Lower lobe of right lung (tissue), 2 donors: ENCODE results near the gene SBF1. TPM values are rescaled to one million over a fixed set of nuclear protein-coding genes. Genes with fewer than 3 reads are reported as not detected.
"Not testable (repeated sequence)": the region's sequence is repeated elsewhere in the genome, so short reads cannot be mapped to it uniquely, and the experiment has no call there.

Experiments used
- ATAC-seq, 2 donors: fragments of 200-7000 bp; cut with Tn5 transposase; one replicate each; pipeline ENCODE4 v1.9.1; 2020 to 2022; ENCODE audit warnings: mild to moderate bottlenecking in 2 of 2, moderate library complexity in 2 of 2
- DNase-seq: peaks from one replicate; pipeline ENCODE4 v3.0.0-alpha.2; 2020
- H3K27ac ChIP-seq: fragments of 200-600 bp; one replicate; pipeline ENCODE4 v1.8.0; 2022
- H3K27me3 ChIP-seq: fragments of 200-600 bp; one replicate; pipeline ENCODE4 v1.8.0; 2022; ENCODE audit warnings: low read depth
- H3K36me3 ChIP-seq: fragments of 200-600 bp; one replicate; pipeline ENCODE4 v1.8.0; 2022; ENCODE audit warnings: mild to moderate bottlenecking
- H3K4me1 ChIP-seq: fragments of 200-600 bp; one replicate; pipeline ENCODE4 v1.8.0; 2022
- H3K4me3 ChIP-seq: fragments of 200-600 bp; one replicate; pipeline ENCODE4 v1.8.0; 2022; ENCODE audit warnings: mild to moderate bottlenecking
- H3K9me3 ChIP-seq: fragments of 200-600 bp; one replicate; pipeline ENCODE4 v1.8.0; 2022
- intact Hi-C: fragments of 100-400 bp; cut with DNase I; formaldehyde crosslinking; loops from one replicate; pipeline ENCODE4 v1.11.0; 2022
- total RNA-seq: library from RNA; stranded (reverse); fragmentation: NEBNext Ultra II Directional; extraction: Animal tissue kit (Norgen Biotek cat#: 25700); gene quantifications from one replicate; pipeline ENCODE4 v1.2.1, GENCODE V29; 2021
- TF ChIP-seq, protein P1 (sequence below): fragments of 200-600 bp; IDR thresholded peaks from one replicate; pipeline ENCODE4 v1.8.0; 2022; ENCODE audit warnings: antibody characterized with exemption, mild to moderate bottlenecking
- donor health status: DM: no; HTN: yes; CAD: no; lungs with severe emphysema.

The SBF1 gene
- total RNA-seq, 1 donor from 2014 or later = 59.0 TPM

- H3K9me3 ChIP-seq = no peaks in the 10 kb centered on the region
- no peak overlapping the region for H3K4me3 ChIP-seq
- ATAC-seq (peak in 1 of 2 donors; percentile 12), DNase-seq (no peak)
- peak overlapping the region; percentile 66 for H3K27ac ChIP-seq
- intact Hi-C loops = no loop called here
- no peaks in the 10 kb centered on the region for H3K27me3 ChIP-seq
- TF ChIP-seq, protein P1, sequence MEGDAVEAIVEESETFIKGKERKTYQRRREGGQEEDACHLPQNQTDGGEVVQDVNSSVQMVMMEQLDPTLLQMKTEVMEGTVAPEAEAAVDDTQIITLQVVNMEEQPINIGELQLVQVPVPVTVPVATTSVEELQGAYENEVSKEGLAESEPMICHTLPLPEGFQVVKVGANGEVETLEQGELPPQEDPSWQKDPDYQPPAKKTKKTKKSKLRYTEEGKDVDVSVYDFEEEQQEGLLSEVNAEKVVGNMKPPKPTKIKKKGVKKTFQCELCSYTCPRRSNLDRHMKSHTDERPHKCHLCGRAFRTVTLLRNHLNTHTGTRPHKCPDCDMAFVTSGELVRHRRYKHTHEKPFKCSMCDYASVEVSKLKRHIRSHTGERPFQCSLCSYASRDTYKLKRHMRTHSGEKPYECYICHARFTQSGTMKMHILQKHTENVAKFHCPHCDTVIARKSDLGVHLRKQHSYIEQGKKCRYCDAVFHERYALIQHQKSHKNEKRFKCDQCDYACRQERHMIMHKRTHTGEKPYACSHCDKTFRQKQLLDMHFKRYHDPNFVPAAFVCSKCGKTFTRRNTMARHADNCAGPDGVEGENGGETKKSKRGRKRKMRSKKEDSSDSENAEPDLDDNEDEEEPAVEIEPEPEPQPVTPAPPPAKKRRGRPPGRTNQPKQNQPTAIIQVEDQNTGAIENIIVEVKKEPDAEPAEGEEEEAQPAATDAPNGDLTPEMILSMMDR = no peak
- peaks cover 37% of the 10 kb centered on the region for H3K4me1 ChIP-seq
- peaks cover 59% of the 10 kb centered on the region for H3K36me3 ChIP-seq
Measured at GRCh38 chr22:50398831-50399648, 75.8 kb downstream of the SBF1 start.

- peaks cover 22% of the 10 kb centered on the region for H3K4me1 ChIP-seq
- H3K27me3 ChIP-seq, DNase-seq, H3K27ac ChIP-seq, ATAC-seq, intact Hi-C loops, H3K9me3 ChIP-seq, H3K4me3 ChIP-seq: not testable (repeated sequence)
- peaks cover 58% of the 10 kb centered on the region for H3K36me3 ChIP-seq
Measured at GRCh38 chr22:50397371-50398060, 77.3 kb downstream of the SBF1 start.

- no peak for DNase-seq
- no peak for ATAC-seq
- Histone ChIP-seq H3K4me3 (no peak overlapping the region), H3K36me3 (peaks cover 58% of the 10 kb centered on the region), H3K27me3 (no peaks in the 10 kb centered on the region), H3K27ac (no peak overlapping the region), H3K4me1 (peaks cover 21% of the 10 kb centered on the region), H3K9me3 (no peaks in the 10 kb centered on the region)
- TF ChIP-seq, protein P1 = no peak
- intact Hi-C loops = no loop called here
Measured at GRCh38 chr22:50396751-50397370, 78.0 kb downstream of the SBF1 start.

Other genes with a start within 250 kb of the SBF1 start
- 48.5 TPM for gene TUBGCP6, start 230.0 kb downstream of the SBF1 start, total RNA-seq
- 47.9 TPM for gene HDAC10, start 223.8 kb downstream of the SBF1 start, total RNA-seq
- gene MAPK12, start 213.4 kb downstream of the SBF1 start, total RNA-seq = 11.9 TPM
- 13.1 TPM for gene MAPK11, start 204.7 kb downstream of the SBF1 start, total RNA-seq
- 256 TPM for gene PLXNB2, start 167.4 kb downstream of the SBF1 start, total RNA-seq
- 14.4 TPM for gene DENND6B, start 148.0 kb downstream of the SBF1 start, total RNA-seq
- gene PPP6R2, start 131.7 kb downstream of the SBF1 start, total RNA-seq = 52.5 TPM
- 1.5 TPM for gene ADM2, start 6.5 kb upstream of the SBF1 start, total RNA-seq
- not detected for gene MIOX, start 11.8 kb upstream of the SBF1 start, total RNA-seq
- 58.8 TPM for gene LMF2, start 32.7 kb upstream of the SBF1 start, total RNA-seq
- gene NCAPH2, start 33.2 kb upstream of the SBF1 start, total RNA-seq = 46.1 TPM
- 4.9 TPM for gene SCO2, start 50.6 kb upstream of the SBF1 start, total RNA-seq
- gene TYMP, start 55.0 kb upstream of the SBF1 start, total RNA-seq = 151 TPM
- 0.77 TPM for gene KLHDC7B, start 70.9 kb upstream of the SBF1 start, total RNA-seq
- gene SYCE3, start 87.9 kb upstream of the SBF1 start, total RNA-seq = not detected
- 12.6 TPM for gene CPT1B, start 103.4 kb upstream of the SBF1 start, total RNA-seq
- 76.7 TPM for gene CHKB, start 107.8 kb upstream of the SBF1 start, total RNA-seq
- gene MAPK8IP2, start 125.8 kb upstream of the SBF1 start, total RNA-seq = 1.7 TPM
- 53.5 TPM for gene ARSA, start 153.1 kb upstream of the SBF1 start, total RNA-seq
- gene SHANK3, start 197.8 kb upstream of the SBF1 start, total RNA-seq = 50.6 TPM